HG03571 (cell line): ENCODE measurements around the gene MGAT3.
"Not testable (repeated sequence)": the region's sequence is repeated elsewhere in the genome, so short reads cannot be mapped to it uniquely, and the experiment has no call there.

Source experiments
- ATAC-seq: cut with Tn5 transposase; IDR thresholded peaks from one replicate; pipeline ENCODE4 v1.9.1; 2021; ENCODE audit not compliant: unreplicated experiment

The MGAT3 gene

GRCh38 chr22:39508393-39508792, 51.6 kb downstream of the MGAT3 start:
- no peak for ATAC-seq

- no peak for ATAC-seq
These were observed 53.8 kb downstream of the MGAT3 start for GRCh38 chr22:39510529-39511149.

GRCh38 chr22:39511226-39511625, 54.4 kb downstream of the MGAT3 start:
- ATAC-seq: no peak

- ATAC-seq: no peak
These were observed 55.2 kb downstream of the MGAT3 start for GRCh38 chr22:39512026-39512425.

GRCh38 chr22:39513791-39514190, 57.0 kb downstream of the MGAT3 start:
- no peak for ATAC-seq

DNA sequence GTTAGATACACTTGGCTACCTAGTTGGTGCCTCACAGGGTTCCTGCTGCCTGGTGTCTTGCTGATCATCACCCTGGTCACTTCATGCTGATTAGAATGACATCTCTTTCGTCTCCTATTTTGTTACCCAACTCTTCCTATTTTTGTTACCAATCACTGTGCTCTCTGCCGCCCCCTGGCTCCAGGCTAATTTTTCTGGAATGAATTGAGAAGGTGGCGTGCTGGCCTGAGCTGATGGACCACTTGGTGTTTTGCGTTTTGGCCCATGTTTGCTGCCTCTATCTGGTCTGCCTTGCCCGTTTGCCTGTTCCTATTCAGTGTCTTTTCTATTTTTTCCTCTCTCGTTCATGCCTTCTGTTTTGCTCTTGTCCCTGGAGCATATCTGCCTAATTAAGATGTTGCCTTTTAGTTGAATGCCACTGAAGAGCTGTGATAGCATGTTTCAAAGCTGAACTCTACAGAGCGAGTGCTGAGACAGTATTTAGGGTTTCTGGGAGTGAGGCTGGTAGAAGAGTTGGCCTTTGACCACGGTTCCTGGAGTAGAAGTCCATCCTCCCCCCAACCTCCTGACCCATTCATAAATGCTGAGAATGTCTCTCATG, 57.7 kb downstream of the MGAT3 start:
- ATAC-seq: no peak

GRCh38 chr22:39515266-39516050, 58.6 kb downstream of the MGAT3 start:
- no peak for ATAC-seq

- no peak for ATAC-seq
These were observed 60.7 kb downstream of the MGAT3 start for GRCh38 chr22:39517470-39517869.

DNA sequence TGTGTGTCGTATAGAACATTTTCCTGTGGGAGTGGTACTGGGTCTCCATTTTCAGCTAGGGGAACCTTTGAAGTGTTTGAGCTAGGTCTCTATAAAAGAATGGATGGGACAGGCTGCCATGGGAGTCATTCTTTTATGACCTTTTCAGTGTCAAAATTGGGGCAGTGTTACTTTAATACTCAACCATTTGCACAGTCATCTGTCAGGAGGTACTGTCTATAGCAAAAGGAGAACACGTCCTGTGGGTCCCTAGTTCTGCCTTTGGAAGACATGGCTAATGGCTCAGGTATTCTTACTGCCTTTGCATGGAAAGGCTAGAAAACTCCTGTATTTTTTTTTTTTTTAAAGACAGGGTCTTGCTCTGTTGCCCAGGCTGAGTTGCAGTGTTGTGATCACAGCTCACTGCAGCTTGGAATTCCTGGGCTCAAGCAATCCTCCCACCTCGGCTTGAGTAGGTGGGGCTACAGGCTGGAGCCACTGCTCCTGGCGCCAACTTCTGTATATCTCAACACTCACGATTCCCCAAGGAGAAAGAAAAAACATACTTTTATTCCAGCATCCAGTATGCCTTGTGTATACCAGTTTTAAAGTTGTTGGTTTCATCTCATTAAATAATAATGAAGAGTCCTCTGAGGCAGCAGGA, 61.5 kb downstream of the MGAT3 start:
- no peak for ATAC-seq

DNA sequence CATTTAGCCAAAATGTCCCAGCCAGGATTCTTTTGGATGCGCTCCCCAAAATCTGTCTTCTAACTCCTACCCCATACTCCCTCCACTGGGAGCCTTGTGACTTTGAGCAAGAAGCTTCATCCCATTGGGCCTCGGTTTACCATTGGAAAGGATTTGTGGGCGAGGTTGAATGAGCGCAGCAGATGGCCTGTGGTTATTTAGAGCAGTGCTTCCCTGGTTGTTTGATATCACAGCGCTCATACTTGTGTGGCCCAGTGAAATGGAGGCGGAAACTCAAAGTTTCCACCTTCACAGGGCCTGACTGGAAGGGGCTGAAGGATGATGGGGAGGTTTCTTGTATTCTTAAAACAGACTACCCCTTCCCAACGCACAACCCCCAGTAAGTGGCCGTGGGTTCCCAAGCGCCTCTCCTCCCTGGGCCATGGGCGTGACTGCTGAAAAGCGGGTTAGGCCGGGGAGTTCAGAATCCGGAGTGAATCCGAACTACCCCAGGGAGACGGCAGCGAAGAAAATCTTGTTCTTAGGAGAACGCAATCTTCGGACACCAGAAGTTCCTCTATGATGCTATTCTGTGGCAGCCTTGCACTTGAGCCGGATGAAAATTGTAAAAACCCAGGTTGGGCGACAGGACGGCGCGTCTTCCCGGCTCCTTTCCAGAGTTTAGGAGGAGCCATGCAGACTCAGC, 62.3 kb downstream of the MGAT3 start:
- ATAC-seq: no peak

DNA sequence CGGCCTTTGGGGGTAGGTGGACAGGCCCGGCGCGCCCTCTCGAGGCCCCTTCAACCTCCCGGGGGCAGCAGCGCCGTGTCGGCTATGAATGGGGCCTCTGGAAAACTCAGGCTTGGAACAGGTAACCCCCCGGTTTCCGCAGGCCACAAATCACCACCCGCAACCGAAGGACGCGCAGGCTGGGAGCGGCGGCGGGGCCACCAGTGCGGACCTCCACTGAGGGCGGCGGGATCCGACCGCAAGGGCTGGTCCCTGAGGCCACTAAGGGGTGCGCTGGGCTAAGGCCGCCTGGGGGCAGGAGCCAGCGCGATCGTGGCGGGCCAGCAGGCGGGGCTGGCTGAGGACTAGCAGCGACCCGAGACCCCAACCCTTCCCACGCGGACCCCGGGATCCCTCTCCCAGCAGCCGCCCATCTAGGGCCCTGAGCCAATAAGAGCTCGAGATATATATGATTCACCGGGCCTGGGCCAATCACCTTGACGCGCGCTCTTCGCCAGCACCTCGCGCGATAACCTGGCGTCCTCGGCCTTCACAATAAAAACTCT, 62.9 kb downstream of the MGAT3 start:
- peak; percentile 69 for ATAC-seq

DNA sequence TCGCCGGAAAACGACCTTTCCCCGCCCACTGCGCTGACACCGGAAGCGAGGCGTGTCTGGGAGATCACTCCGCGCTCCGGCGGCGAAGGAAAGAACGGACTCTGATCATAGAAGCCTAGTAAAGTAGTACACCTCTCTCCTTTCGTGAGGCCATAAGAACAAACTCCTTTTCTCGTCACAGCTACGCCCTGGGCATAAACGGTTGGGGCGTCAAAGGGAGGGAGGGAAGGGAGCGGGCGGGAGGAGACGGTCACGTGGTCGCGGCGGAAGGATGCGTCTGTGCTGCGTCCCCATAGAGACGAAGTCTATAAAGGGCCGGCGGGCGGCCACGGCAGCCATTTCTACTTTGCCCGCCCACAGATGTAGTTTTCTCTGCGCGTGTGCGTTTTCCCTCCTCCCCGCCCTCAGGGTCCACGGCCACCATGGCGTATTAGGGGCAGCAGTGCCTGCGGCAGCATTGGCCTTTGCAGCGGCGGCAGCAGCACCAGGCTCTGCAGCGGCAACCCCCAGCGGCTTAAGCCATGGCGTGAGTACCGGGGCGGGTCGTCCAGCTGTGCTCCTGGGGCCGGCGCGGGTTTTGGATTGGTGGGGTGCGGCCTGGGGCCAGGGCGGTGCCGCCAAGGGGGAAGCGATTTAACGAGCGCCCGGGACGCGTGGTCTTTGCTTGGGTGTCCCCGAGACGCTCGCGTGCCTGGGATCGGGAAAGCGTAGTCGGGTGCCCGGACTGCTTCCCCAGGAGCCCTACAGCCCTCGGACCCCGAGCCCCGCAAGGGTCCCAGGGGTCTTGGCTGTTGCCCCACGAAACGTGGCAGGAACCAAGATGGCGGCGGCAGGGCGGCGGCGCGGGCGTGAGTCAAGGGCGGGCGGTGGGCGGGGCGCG, 63.7 kb downstream of the MGAT3 start, which contains the start of gene ATF4:
TSS of gene ATF4 (plus strand) at position 337 of the 880 bp plus-strand sequence. CDS start 884 bp downstream, outside the sequence.
- peak; percentile 36 for ATAC-seq

- peak; percentile 13 for ATAC-seq
These were observed 64.5 kb downstream of the MGAT3 start for GRCh38 chr22:39521106-39521885.

- not testable (repeated sequence) for ATAC-seq
These were observed 65.3 kb downstream of the MGAT3 start for GRCh38 chr22:39522091-39522490.

DNA sequence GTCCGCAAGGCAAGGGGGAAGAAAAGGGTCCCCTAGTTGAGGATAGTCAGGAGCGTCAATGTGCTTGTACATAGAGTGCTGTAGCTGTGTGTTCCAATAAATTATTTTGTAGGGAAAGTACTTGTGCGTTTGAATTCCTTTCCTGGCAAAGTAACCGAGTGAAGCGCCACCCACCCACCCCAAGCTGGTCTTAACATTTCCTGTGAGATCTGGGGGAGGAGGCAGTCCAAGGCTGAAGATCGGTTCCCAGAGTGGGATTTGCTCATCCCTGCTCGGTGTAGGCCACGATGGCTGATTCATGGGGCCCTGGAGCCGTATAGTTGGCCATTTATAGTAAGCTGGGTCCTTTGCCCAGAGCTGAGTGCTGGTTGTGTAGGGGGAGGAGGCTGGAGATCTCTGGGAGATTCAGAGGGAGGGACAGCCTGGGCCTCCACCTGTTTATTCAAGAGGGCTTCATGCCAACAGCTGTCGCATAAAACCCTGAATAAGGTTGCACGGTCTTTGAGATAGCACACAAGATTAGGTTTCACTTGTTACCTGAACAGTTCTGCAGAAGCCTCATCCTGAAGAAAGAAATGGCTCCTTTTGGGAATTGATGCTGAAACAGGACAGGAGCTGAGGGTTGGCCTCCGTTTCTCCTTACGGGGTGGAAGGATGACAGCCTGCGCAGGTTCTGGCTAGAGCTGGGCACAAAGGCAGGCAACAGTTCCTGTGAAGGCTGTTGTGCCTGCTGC, 65.9 kb downstream of the MGAT3 start:
- ATAC-seq: no peak

DNA sequence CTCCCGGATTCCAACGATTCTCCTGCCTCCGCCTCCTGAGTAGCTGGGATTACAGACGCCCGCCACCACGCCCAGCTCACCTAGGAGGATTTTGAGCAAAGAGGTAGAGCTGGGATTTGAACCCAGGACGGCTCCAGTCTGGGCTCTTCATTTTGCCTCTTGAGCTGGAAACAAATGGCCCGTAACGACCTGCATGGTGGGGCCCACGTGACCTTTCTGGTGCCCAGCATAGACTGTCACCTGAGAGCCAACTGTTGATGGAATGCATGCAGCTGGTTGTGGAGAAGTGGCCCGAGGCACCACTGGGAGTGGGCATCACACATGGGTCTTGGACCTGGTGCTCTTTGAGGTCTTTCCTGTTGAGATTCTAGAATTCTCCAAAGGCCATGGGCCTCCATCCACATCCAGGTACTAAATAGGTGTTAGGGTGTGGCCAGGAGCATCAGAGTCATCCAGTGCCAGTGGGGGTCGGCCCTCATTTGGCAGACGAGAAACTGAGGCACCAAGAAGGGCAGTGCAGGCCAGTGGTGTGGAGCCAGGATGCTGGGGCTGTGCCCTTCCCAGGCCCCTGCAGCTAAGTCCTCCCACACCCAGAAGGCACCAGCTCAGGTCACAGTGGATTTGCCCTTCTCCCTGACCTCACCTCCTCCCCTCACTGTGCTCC, 67.4 kb downstream of the MGAT3 start:
- ATAC-seq: no peak

DNA sequence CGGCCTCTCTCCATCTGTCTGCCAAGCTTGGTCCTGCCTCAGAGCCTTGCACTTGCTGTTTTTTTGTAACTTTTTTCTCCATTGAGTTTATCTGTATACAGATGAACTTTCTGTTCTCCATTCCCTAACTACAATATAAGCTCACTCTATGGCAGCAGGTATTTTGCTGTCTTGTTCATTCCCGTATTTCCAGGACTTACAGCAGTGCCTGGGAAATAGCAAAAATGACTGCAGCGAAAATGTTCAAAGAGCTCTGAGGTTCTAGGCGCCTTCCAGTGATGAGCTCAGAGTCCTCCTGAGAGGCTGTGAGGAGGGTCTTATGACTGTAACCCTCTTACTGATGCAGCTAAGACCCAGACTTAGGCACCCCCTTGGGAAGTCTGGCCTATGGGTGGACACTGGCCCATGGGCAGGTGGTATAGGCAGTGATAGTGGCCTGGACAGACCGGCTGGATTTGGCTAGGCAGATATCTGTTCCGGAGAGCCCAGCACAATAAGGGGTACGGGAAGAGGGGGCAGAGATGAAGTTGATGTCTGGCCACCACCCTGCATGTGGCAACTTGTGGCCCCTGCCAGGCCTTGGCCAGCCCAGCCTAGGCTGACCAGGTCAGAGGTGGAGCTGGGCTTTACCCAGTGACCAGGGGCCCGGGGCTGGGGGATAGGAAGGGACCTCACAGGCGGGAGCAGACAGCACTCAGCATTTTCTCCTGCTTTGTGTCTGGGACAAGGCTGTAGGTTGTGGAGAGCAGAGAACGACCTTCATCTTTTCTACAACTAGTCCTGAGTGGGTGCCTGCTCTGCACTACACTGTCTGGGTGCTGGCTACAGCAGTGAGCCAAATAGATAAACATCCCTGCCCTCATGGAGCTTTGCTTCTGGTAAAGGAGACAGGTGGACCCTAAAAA, 68.2 kb downstream of the MGAT3 start:
- no peak for ATAC-seq
